ENCODE data around the gene INPP1.

DNA sequence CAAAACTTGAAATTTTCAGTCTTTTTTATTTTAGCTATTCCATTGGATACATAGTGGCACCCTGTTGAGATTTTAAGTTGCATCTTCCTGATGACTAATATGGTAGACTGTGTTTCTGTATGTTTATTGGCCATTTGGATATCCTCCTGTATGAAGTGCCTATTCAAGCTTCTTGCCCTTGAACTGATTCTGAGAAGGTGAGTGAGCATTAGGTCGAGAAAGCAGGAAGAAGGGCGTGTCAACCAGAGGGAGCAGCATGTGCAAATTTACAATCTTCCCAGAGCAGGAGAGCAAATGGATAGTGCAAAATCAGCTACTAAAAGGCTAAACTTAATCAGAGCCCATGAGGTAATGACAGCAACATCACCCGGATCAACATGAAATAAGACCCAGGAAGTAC lies 8.6 kb downstream of the INPP1 start:
- TF ChIP-seq GABPA (IDR thresholded peaks at IDR 0.05 in 1 of 2, conservative IDR thresholded peaks at IDR 0.05 in 1 of 2), result no peak
- TF ChIP-seq, protein P1, sequence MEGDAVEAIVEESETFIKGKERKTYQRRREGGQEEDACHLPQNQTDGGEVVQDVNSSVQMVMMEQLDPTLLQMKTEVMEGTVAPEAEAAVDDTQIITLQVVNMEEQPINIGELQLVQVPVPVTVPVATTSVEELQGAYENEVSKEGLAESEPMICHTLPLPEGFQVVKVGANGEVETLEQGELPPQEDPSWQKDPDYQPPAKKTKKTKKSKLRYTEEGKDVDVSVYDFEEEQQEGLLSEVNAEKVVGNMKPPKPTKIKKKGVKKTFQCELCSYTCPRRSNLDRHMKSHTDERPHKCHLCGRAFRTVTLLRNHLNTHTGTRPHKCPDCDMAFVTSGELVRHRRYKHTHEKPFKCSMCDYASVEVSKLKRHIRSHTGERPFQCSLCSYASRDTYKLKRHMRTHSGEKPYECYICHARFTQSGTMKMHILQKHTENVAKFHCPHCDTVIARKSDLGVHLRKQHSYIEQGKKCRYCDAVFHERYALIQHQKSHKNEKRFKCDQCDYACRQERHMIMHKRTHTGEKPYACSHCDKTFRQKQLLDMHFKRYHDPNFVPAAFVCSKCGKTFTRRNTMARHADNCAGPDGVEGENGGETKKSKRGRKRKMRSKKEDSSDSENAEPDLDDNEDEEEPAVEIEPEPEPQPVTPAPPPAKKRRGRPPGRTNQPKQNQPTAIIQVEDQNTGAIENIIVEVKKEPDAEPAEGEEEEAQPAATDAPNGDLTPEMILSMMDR (IDR thresholded peaks at IDR 0.05; ENCODE audit: low read depth, low read length, missing input control), result no peak
- TF ChIP-seq, protein P2, sequence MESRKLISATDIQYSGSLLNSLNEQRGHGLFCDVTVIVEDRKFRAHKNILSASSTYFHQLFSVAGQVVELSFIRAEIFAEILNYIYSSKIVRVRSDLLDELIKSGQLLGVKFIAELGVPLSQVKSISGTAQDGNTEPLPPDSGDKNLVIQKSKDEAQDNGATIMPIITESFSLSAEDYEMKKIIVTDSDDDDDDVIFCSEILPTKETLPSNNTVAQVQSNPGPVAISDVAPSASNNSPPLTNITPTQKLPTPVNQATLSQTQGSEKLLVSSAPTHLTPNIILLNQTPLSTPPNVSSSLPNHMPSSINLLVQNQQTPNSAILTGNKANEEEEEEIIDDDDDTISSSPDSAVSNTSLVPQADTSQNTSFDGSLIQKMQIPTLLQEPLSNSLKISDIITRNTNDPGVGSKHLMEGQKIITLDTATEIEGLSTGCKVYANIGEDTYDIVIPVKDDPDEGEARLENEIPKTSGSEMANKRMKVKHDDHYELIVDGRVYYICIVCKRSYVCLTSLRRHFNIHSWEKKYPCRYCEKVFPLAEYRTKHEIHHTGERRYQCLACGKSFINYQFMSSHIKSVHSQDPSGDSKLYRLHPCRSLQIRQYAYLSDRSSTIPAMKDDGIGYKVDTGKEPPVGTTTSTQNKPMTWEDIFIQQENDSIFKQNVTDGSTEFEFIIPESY (IDR thresholded peaks at IDR 0.05), result no peak
- TF ChIP-seq, protein P3, sequence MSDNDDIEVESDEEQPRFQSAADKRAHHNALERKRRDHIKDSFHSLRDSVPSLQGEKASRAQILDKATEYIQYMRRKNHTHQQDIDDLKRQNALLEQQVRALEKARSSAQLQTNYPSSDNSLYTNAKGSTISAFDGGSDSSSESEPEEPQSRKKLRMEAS (IDR thresholded peaks at IDR 0.05), result no peak
- TF ChIP-seq, protein P4, sequence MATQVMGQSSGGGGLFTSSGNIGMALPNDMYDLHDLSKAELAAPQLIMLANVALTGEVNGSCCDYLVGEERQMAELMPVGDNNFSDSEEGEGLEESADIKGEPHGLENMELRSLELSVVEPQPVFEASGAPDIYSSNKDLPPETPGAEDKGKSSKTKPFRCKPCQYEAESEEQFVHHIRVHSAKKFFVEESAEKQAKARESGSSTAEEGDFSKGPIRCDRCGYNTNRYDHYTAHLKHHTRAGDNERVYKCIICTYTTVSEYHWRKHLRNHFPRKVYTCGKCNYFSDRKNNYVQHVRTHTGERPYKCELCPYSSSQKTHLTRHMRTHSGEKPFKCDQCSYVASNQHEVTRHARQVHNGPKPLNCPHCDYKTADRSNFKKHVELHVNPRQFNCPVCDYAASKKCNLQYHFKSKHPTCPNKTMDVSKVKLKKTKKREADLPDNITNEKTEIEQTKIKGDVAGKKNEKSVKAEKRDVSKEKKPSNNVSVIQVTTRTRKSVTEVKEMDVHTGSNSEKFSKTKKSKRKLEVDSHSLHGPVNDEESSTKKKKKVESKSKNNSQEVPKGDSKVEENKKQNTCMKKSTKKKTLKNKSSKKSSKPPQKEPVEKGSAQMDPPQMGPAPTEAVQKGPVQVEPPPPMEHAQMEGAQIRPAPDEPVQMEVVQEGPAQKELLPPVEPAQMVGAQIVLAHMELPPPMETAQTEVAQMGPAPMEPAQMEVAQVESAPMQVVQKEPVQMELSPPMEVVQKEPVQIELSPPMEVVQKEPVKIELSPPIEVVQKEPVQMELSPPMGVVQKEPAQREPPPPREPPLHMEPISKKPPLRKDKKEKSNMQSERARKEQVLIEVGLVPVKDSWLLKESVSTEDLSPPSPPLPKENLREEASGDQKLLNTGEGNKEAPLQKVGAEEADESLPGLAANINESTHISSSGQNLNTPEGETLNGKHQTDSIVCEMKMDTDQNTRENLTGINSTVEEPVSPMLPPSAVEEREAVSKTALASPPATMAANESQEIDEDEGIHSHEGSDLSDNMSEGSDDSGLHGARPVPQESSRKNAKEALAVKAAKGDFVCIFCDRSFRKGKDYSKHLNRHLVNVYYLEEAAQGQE (IDR thresholded peaks at IDR 0.05), result no peak
- TF ChIP-seq TAF1 (conservative IDR thresholded peaks at IDR 0.05), result no peak
- TF ChIP-seq, protein P5, sequence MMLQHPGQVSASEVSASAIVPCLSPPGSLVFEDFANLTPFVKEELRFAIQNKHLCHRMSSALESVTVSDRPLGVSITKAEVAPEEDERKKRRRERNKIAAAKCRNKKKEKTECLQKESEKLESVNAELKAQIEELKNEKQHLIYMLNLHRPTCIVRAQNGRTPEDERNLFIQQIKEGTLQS (IDR thresholded peaks at IDR 0.05), result no peak
- TF ChIP-seq JUND (IDR thresholded peaks at IDR 0.05), result no peak
- TF ChIP-seq NR2F2 (IDR thresholded peaks at IDR 0.05), result no peak
- no peak for TF ChIP-seq FOXA1 (IDR thresholded peaks at IDR 0.05)
- no peak for TF ChIP-seq HNF4G (IDR thresholded peaks at IDR 0.05)
- TF ChIP-seq RAD21 (IDR thresholded peaks at IDR 0.05), result no peak
- no peak for TF ChIP-seq SP1 (IDR thresholded peaks at IDR 0.05)

Data from liver (tissue), 3 donors.